ENCODE data around the gene PLCB1. TPM values are rescaled to one million over a fixed set of nuclear protein-coding genes. Genes with fewer than 3 reads are reported as not detected.
A peak's percentile ranks its signal among the peaks of the same experiment; 100 is the strongest.

The PLCB1 gene
- total and polyA plus RNA-seq, 2 donors (not counting 3 experiments of a cell fraction or from before 2014, with no cell fraction given), result 10.2 to 53.4 TPM

DNA sequence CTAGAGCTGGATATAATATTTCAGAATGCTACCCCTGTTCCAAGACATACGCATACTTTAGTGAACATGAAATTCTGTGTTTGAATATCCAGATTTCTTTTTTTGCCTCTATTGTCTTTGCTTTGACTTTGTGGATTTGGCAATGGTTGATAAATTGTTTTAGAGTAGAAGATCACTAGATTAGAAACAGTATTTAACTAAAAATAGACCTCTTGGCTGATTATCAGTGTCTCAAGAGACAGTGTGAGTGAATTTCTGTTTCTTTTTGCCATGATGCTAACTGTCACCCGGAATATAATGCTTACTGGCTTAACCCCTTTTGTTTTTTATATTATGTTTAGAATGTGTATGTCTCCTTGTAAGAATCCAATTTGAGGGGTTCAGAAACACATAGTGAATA, 102.5 kb downstream of the PLCB1 start:
- Histone ChIP-seq H3K9me3 (replicated peaks; ENCODE audit: control insufficient read depth, insufficient read depth, low read length) (no peaks in the 10 kb centered on the region), H4K20me1 (replicated peaks; ENCODE audit: control insufficient read depth, extremely low read depth, insufficient read depth, low read length) (peaks cover 3% of the 10 kb centered on the region), H2AFZ (ENCODE audit: low read depth, low read length) (no peak overlapping the region), H3K79me2 (ENCODE audit: control insufficient read depth, insufficient read depth, low read length) (no peaks in the 10 kb centered on the region), H3K27me3 (ENCODE audit: control insufficient read depth in 2 of 2, insufficient read depth in 2 of 2, low read length in 2 of 2) (no peaks in the 10 kb centered on the region), H3K9ac (replicated peaks; ENCODE audit: extremely low read depth, insufficient read depth, low read length) (no peak overlapping the region), H3K4me1 (ENCODE audit: control insufficient read depth, extremely low read depth, insufficient read depth, low read length) (no peaks in the 10 kb centered on the region), H3K27ac (ENCODE audit: insufficient read depth, low read depth, low read length) (no peak overlapping the region), H3K4me2 (ENCODE audit: insufficient read depth, low read length) (no peak overlapping the region), H3K4me3 (replicated peaks in 1 of 3; ENCODE audit: insufficient read depth in 1 of 3, low read depth in 1 of 3, low read length in 3 of 3) (no peak overlapping the region), H3K36me3 (ENCODE audit: control insufficient read depth in 2 of 2, extremely low read depth in 1 of 2, insufficient read depth in 2 of 2, low read length in 2 of 2) (no peaks in the 10 kb centered on the region), H3K9me1 (replicated peaks; ENCODE audit: control insufficient read depth, extremely low read depth, insufficient read depth, low read length) (no peaks in the 10 kb centered on the region)
- intact Hi-C loops (cut with micrococcal nuclease), result no loop called here
- BruUV-seq (replicated peaks), result no TSS peak
- FAIRE-seq, result peak; percentile 52
- CTCF ChIA-PET, result interaction anchor here (1.0 kb wide), 1 partner anchor 7 kb away, joined by 3 read pairs; no protein-coding TSS in a partner anchor
- dilution Hi-C loops (cut with MboI; ENCODE audit: extremely low pct_ligation_motif_present, low sequenced_read_pairs), result no loop called here
- TF ChIP-seq GATA2 (IDR thresholded peaks at IDR 0.05; ENCODE audit: insufficient read depth, insufficient read length, low read depth, low read length), result no peak
- TF ChIP-seq, protein P1, sequence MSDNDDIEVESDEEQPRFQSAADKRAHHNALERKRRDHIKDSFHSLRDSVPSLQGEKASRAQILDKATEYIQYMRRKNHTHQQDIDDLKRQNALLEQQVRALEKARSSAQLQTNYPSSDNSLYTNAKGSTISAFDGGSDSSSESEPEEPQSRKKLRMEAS (IDR thresholded peaks at IDR 0.05; ENCODE audit: insufficient read depth, insufficient read length), result no peak
- TF ChIP-seq MYC (IDR thresholded peaks at IDR 0.05; ENCODE audit: low read depth, low read length), result no peak
- DNase-seq (ENCODE audit: low read depth, low spot score), result no peak
- POLR2A ChIA-PET, result no interaction called here

DNA sequence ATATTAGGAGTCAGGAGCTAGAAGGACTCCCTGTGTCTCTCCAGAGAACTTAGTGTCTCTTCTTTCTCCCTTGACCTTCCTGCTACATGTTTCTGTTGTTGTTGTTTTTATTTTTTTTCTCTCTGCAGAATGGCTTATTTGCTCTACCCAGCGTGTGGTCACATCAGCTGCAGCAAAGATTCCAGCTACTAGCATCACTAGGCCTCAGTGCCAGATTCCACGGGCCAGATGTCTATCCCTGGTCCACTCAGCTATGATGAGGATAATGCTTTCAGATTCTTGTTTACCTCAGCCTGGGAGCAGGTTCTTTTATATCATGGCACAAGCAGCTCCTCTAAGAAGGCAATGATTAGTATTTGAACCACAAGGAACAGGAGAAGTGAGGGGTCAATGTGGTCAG, 110.0 kb downstream of the PLCB1 start:
- H3K4me2 ChIP-seq (ENCODE audit: insufficient read depth, low read length), result no peak overlapping the region
- no peak overlapping the region for H3K4me3 ChIP-seq (replicated peaks in 1 of 3; ENCODE audit: insufficient read depth in 1 of 3, low read depth in 1 of 3, low read length in 3 of 3)
- ChIA-PET CTCF (interaction anchor here (0.8 to 1.2 kb wide), 4 partner anchors 8 to 306 kb away, joined by 3 to 5 read pairs (median 4); no protein-coding TSS in a partner anchor), POLR2A (no interaction called here)
- BruUV-seq (replicated peaks), result no TSS peak
- no peaks in the 10 kb centered on the region for H3K27me3 ChIP-seq (ENCODE audit: control insufficient read depth in 2 of 2, insufficient read depth in 2 of 2, low read length in 2 of 2)
- no peak overlapping the region for H2AFZ ChIP-seq (ENCODE audit: low read depth, low read length)
- FAIRE-seq (no peak), DNase-seq (ENCODE audit: low read depth, low spot score) (no peak)
- no peak overlapping the region for H3K27ac ChIP-seq (ENCODE audit: insufficient read depth, low read depth, low read length)
- no peak overlapping the region for H3K9ac ChIP-seq (replicated peaks; ENCODE audit: extremely low read depth, insufficient read depth, low read length)
- intact Hi-C loops (cut with micrococcal nuclease) (no loop called here), dilution Hi-C loops (cut with MboI; ENCODE audit: extremely low pct_ligation_motif_present, low sequenced_read_pairs) (no loop called here)
- H3K9me3 ChIP-seq (replicated peaks; ENCODE audit: control insufficient read depth, insufficient read depth, low read length), result no peaks in the 10 kb centered on the region
- no peaks in the 10 kb centered on the region for H3K9me1 ChIP-seq (replicated peaks; ENCODE audit: control insufficient read depth, extremely low read depth, insufficient read depth, low read length)
- no peaks in the 10 kb centered on the region for H4K20me1 ChIP-seq (replicated peaks; ENCODE audit: control insufficient read depth, extremely low read depth, insufficient read depth, low read length)
- peaks cover 10% of the 10 kb centered on the region for H3K4me1 ChIP-seq (ENCODE audit: control insufficient read depth, extremely low read depth, insufficient read depth, low read length)
- no peaks in the 10 kb centered on the region for H3K79me2 ChIP-seq (ENCODE audit: control insufficient read depth, insufficient read depth, low read length)
- TF ChIP-seq FOS (IDR thresholded peaks at IDR 0.05; ENCODE audit: borderline replicate concordance, insufficient read depth, low read length), result no peak
- TF ChIP-seq, protein P2, sequence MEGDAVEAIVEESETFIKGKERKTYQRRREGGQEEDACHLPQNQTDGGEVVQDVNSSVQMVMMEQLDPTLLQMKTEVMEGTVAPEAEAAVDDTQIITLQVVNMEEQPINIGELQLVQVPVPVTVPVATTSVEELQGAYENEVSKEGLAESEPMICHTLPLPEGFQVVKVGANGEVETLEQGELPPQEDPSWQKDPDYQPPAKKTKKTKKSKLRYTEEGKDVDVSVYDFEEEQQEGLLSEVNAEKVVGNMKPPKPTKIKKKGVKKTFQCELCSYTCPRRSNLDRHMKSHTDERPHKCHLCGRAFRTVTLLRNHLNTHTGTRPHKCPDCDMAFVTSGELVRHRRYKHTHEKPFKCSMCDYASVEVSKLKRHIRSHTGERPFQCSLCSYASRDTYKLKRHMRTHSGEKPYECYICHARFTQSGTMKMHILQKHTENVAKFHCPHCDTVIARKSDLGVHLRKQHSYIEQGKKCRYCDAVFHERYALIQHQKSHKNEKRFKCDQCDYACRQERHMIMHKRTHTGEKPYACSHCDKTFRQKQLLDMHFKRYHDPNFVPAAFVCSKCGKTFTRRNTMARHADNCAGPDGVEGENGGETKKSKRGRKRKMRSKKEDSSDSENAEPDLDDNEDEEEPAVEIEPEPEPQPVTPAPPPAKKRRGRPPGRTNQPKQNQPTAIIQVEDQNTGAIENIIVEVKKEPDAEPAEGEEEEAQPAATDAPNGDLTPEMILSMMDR (IDR thresholded peaks at IDR 0.05; ENCODE audit: extremely low read depth in 1 of 2, insufficient read depth in 1 of 2, low read depth in 1 of 2, low read length in 2 of 2), result no peak
- no peak for TF ChIP-seq JUN (IDR thresholded peaks at IDR 0.05; ENCODE audit: borderline replicate concordance, insufficient read depth, insufficient read length, low read depth)
- no peak for TF ChIP-seq MYC (IDR thresholded peaks at IDR 0.05; ENCODE audit: low read depth, low read length)
- no peak for TF ChIP-seq GATA2 (IDR thresholded peaks at IDR 0.05; ENCODE audit: insufficient read depth, insufficient read length, low read depth, low read length)
- TF ChIP-seq POLR2A (IDR thresholded peaks at IDR 0.05; ENCODE audit: low read depth, low read length), result no peak
- TF ChIP-seq EZH2 (IDR thresholded peaks at IDR 0.05; ENCODE audit: borderline replicate concordance, low read depth, low read length, severe bottlenecking), result no peak
- TF ChIP-seq, protein P1 (IDR thresholded peaks at IDR 0.05; ENCODE audit: insufficient read depth, insufficient read length), result no peak
- no peak for TF ChIP-seq POLR2AphosphoS5 (IDR thresholded peaks at IDR 0.05; ENCODE audit: insufficient read depth, low read depth, low read length)
- H3K36me3 ChIP-seq (ENCODE audit: control insufficient read depth in 2 of 2, extremely low read depth in 1 of 2, insufficient read depth in 2 of 2, low read length in 2 of 2), result no peaks in the 10 kb centered on the region
